HepG2 (cell line): Measurements from ENCODE around the gene BAG3. TPM values are rescaled to one million over a fixed set of nuclear protein-coding genes. Genes with fewer than 3 reads are reported as not detected.

Experiments
- ATAC-seq: fragments of 200-7000 bp; cut with Tn5 transposase; 3 replicates; pipeline ENCODE4 v1.9.1; 2020; ENCODE audit warnings: mild to moderate bottlenecking, moderate library complexity
- BruUV-seq: library from RNA; stranded (reverse); fragments of 400-500 nt; replicated peaks from 2 replicates; lab custom pipeline; 2021; lab: Mats Ljungman, UMichigan
- CTCF ChIA-PET: fragments of 300-600 bp; formaldehyde crosslinking; extraction: SDS; loops from one replicate; lab custom pipeline; 2021; ENCODE audit warnings: low total read pairs, inconsistent platforms, low intra/inter-chr PET ratio; lab: Yijun Ruan, JAX
- POLR2A ChIA-PET: fragments of 350-600 bp; sonication (Branson Sonifier 250); formaldehyde crosslinking; loops from one replicate; lab custom pipeline; 2020; ENCODE audit warnings: antibody characterized with exemption, inconsistent platforms; lab: Yijun Ruan, JAX
- DNase-seq: peaks from one replicate; pipeline ENCODE4 v3.0.0-alpha.2; 2015; ENCODE audit warnings: low spot score
- FAIRE-seq: peaks from 3 replicates; lab custom pipeline; 2011; peaks lifted over from hg19 to GRCh38; lab: Jason Lieb, UNC
- H2AFZ ChIP-seq: one replicate; pipeline ENCODE4 v1.6.1; 2011; ENCODE audit warnings: low read length, inconsistent platforms
- H3K27ac ChIP-seq: fragments of 300-600 bp; 3 replicates; pipeline ENCODE4 v1.8.0; 2011; ENCODE audit warnings: mixed run types, mild to moderate bottlenecking, mixed read lengths, low read length, inconsistent platforms; ENCODE audit not compliant: insufficient read depth; ENCODE audit errors: extremely low read length
- H3K27me3 ChIP-seq, 2 experiments: fragments of 200-600 bp in 1 of 2; 2 replicates in 1 of 2; 3 replicates in 1 of 2; pipeline versions ENCODE4 v1.6.0 to v1.8.0; 2011; ENCODE audit warnings: low read length in 2 of 2, mild to moderate bottlenecking in 2 of 2, moderate library complexity in 2 of 2, inconsistent platforms in 1 of 2; ENCODE audit not compliant: insufficient read depth in 2 of 2, control insufficient read depth in 1 of 2
- H3K36me3 ChIP-seq, 2 experiments: fragments of 200-600 bp in 1 of 2; replicated peaks in 1 of 2; 2 replicates in 1 of 2; 3 replicates in 1 of 2; pipeline versions ENCODE4 v1.5.1 to v1.8.0; 2011; ENCODE audit warnings: low read length in 2 of 2, inconsistent platforms in 1 of 2; ENCODE audit not compliant: insufficient read depth in 2 of 2, control insufficient read depth in 1 of 2
- H3K4me1 ChIP-seq: 2 replicates; pipeline ENCODE4 v1.5.1; 2012; ENCODE audit warnings: low read length, inconsistent platforms; ENCODE audit not compliant: insufficient read depth
- H3K4me2 ChIP-seq: 2 replicates; pipeline ENCODE4 v1.6.0; 2011; ENCODE audit warnings: low read depth, low read length, inconsistent platforms
- H3K4me3 ChIP-seq, 3 experiments: fragments of 200-600 bp in 1 of 3; sonication (generic), shearing (Covaris generic) in 1 of 3; replicated peaks in 1 of 3; 2 replicates each; pipeline ENCODE4 v1.5.1; 2011 to 2016; ENCODE audit warnings: low read length in 3 of 3, inconsistent platforms in 2 of 3, low read depth in 2 of 3, mild to moderate bottlenecking in 2 of 3, control low read depth in 1 of 3, mixed read lengths in 1 of 3; ENCODE audit not compliant: insufficient read depth in 1 of 3
- H3K79me2 ChIP-seq: one replicate; pipeline ENCODE4 v1.6.1; 2011; ENCODE audit warnings: low read length, inconsistent platforms; ENCODE audit not compliant: insufficient read depth
- H3K9ac ChIP-seq: 2 replicates; pipeline ENCODE4 v1.6.0; 2011; ENCODE audit warnings: mild to moderate bottlenecking, low read depth, low read length, inconsistent platforms; ENCODE audit not compliant: insufficient read depth
- H3K9me3 ChIP-seq: 2 replicates; pipeline ENCODE4 v1.5.1; 2012; ENCODE audit warnings: mild to moderate bottlenecking, low read length
- H4K20me1 ChIP-seq: 2 replicates; pipeline ENCODE4 v1.6.0; 2011; ENCODE audit warnings: inconsistent platforms, mild to moderate bottlenecking, low read length, moderate library complexity; ENCODE audit not compliant: insufficient read depth
- FOSL2 ChIP-seq: sonication (generic); formaldehyde crosslinking; IDR thresholded peaks from 2 replicates; pipeline ENCODE4 v1.4.0; 2020; ENCODE audit warnings: missing genetic modification reagents
- HDAC1 ChIP-seq: sonication (generic); formaldehyde crosslinking; IDR thresholded peaks from 2 replicates; pipeline ENCODE4 v1.5.1; 2020; ENCODE audit warnings: mild to moderate bottlenecking, missing genetic modification reagents
- JUND ChIP-seq: sonication (generic); formaldehyde crosslinking; IDR thresholded peaks from 2 replicates; pipeline ENCODE4 v1.8.0; 2022; ENCODE audit warnings: mild to moderate bottlenecking, missing genetic modification reagents
- MAFG ChIP-seq: sonication (generic); formaldehyde crosslinking; IDR thresholded peaks from 2 replicates; pipeline ENCODE4 v1.5.1; 2020; ENCODE audit warnings: mild to moderate bottlenecking, missing genetic modification reagents
- RFXANK ChIP-seq: IDR thresholded peaks from 2 replicates; pipeline ENCODE4 v1.6.1; 2016
- ZFX ChIP-seq: sonication (generic); formaldehyde crosslinking; IDR thresholded peaks from 2 replicates; pipeline ENCODE4 v1.4.0; 2020; ENCODE audit warnings: mild to moderate bottlenecking, low read depth, missing genetic modification reagents, moderate library complexity
- ZFY ChIP-seq: sonication (generic); formaldehyde crosslinking; IDR thresholded peaks from 2 replicates; pipeline ENCODE4 v1.4.0; 2020; ENCODE audit warnings: missing genetic modification reagents
- ZNF160 ChIP-seq: sonication (generic); formaldehyde crosslinking; IDR thresholded peaks from 2 replicates; pipeline ENCODE4 v1.8.0; 2022; ENCODE audit warnings: mild to moderate bottlenecking, inconsistent platforms, missing genetic modification reagents
- WGBS: methylation state at CpG from one replicate; pipeline ENCODE4 v1.1.6; 2017; ENCODE audit warnings: low lambda C conversion rate; 5-methylcytosine and 5-hydroxymethylcytosine counted together
- in situ Hi-C: cut with HindIII; loops from 2 replicates; pipeline ENCODE4 v1.10.0; 2017; ENCODE audit warnings: low pct_unique_long_range_greater_than_20kb; ENCODE audit not compliant: extremely low pct_ligation_motif_present
- intact Hi-C: fragments of 100-400 bp; cut with micrococcal nuclease; formaldehyde crosslinking; loops from one replicate; pipeline ENCODE4 v1.10.0; 2022; ENCODE audit not compliant: unreplicated experiment
- polyA plus RNA-seq, 8 experiments: library from polyadenylated mRNA; depleted of rRNA in 3 of 8; stranded (reverse) in 7 of 8; unstranded in 1 of 8; fragments of >200 nt; fragmentation: Illumina TruSeq in 4 of 8; extraction: Trizol in 4 of 8; gene quantifications; 2 replicates each; pipeline versions ENCODE4 v1.2.1 to v1.2.3, GENCODE V29; 2011 to 2016; ENCODE audit warnings: low read depth in 4 of 8, missing spikeins in 1 of 8, mixed read lengths in 1 of 8; ENCODE audit not compliant: insufficient read depth in 1 of 8
- total RNA-seq, 5 experiments: library from RNA; depleted of rRNA; stranded (reverse); fragments of >200 nt; fragmentation: Illumina TruSeq; extraction: Trizol; gene quantifications; 2 replicates each; pipeline ENCODE4 v1.2.3, GENCODE V29; 2016; ENCODE audit warnings: low read depth in 1 of 5
- TF ChIP-seq, protein P1 (sequence below): sonication (generic); formaldehyde crosslinking; IDR thresholded peaks from 2 replicates; pipeline ENCODE4 v1.5.1; 2020; ENCODE audit warnings: mild to moderate bottlenecking, missing genetic modification reagents, moderate library complexity
- TF ChIP-seq, protein P2 (sequence below): sonication (generic); formaldehyde crosslinking; conservative IDR thresholded peaks from 2 replicates; pipeline ENCODE4 v1.4.0; 2020; ENCODE audit warnings: missing genetic modification reagents
- TF ChIP-seq, protein P3 (sequence below): sonication (generic); formaldehyde crosslinking; IDR thresholded peaks from one replicate; pipeline ENCODE4 v1.5.1; 2020; ENCODE audit warnings: mild to moderate bottlenecking, missing genetic modification reagents; ENCODE audit errors: not compliant biosample characterization

BAG3 gene
- total and polyA plus RNA-seq, 2 of the 13 experiments (the other 11 are each of a cell fraction or from before 2014, with no cell fraction given), result 2.9 to 6.7 TPM

DNA sequence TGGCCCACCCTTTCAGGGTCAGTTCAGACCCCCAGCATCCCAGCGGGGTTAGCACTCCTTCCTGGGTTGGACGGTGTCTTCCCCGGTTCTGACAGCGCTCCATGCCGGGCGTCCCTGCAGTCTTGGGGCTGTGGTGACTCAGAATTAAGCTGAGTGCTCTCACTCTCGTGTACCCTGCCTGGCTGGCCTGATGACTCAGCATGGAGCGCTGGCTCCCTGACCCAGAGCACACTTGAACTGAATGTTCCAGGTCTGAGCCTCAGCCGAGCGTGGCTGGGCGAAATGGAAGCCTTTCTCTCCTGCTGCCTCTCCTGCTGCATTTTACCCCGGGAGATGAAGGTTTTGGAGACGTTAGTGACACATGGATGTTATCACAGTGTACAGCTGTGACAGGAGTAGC is 7.1 kb downstream of the BAG3 start:
- ChIA-PET POLR2A (interaction anchor here (1.0 to 1.4 kb wide), 2 partner anchors 41 to 61 kb away, joined by 3 read pairs; partner anchors contain the start of gene TIAL1), CTCF (no interaction called here)
- peak; percentile 90 for ATAC-seq
- Histone ChIP-seq H3K9me3 (no peaks in the 10 kb centered on the region), H3K27me3 (no peaks in the 10 kb centered on the region), H3K36me3 (peaks cover 16 to 37% of the 10 kb centered on the region in 2 experiments; a peak in 4 of 5 replicates), H3K79me2 (peaks cover 93% of the 10 kb centered on the region), H2AFZ (no peak overlapping the region), H3K4me1 (peaks cover 75% of the 10 kb centered on the region), H3K9ac (peak overlapping the region; percentile 35), H3K4me3 (0 out of 6 replicates have a peak overlapping the region, but pooled peaks of 1 of the 3 experiments have one; percentile 5), H3K27ac (peak overlapping the region; percentile 49), H3K4me2 (peak overlapping the region; percentile 36), H4K20me1 (peaks cover 29% of the 10 kb centered on the region)
- DNase-seq, result peak; percentile 63
- peak; percentile 30 for FAIRE-seq
- 64% methylated on average over 11 of the region's 13 CpGs for WGBS
- BruUV-seq, result no TSS peak
- intact Hi-C loops (no loop called here), in situ Hi-C loops (no loop called here)
- peak; percentile 19; the same call in 1 of the 2 replicates for TF ChIP-seq ZFX (CRISPR knock-in tag)
- 0 out of 2 replicates have a peak, but pooled peaks have one; percentile 29 for TF ChIP-seq ZFY (CRISPR knock-in tag)
- peak; percentile 41; the same call in 1 of the 2 replicates for TF ChIP-seq JUND
- TF ChIP-seq MAFG (CRISPR knock-in tag), result peak; percentile 92
- TF ChIP-seq, protein P1, sequence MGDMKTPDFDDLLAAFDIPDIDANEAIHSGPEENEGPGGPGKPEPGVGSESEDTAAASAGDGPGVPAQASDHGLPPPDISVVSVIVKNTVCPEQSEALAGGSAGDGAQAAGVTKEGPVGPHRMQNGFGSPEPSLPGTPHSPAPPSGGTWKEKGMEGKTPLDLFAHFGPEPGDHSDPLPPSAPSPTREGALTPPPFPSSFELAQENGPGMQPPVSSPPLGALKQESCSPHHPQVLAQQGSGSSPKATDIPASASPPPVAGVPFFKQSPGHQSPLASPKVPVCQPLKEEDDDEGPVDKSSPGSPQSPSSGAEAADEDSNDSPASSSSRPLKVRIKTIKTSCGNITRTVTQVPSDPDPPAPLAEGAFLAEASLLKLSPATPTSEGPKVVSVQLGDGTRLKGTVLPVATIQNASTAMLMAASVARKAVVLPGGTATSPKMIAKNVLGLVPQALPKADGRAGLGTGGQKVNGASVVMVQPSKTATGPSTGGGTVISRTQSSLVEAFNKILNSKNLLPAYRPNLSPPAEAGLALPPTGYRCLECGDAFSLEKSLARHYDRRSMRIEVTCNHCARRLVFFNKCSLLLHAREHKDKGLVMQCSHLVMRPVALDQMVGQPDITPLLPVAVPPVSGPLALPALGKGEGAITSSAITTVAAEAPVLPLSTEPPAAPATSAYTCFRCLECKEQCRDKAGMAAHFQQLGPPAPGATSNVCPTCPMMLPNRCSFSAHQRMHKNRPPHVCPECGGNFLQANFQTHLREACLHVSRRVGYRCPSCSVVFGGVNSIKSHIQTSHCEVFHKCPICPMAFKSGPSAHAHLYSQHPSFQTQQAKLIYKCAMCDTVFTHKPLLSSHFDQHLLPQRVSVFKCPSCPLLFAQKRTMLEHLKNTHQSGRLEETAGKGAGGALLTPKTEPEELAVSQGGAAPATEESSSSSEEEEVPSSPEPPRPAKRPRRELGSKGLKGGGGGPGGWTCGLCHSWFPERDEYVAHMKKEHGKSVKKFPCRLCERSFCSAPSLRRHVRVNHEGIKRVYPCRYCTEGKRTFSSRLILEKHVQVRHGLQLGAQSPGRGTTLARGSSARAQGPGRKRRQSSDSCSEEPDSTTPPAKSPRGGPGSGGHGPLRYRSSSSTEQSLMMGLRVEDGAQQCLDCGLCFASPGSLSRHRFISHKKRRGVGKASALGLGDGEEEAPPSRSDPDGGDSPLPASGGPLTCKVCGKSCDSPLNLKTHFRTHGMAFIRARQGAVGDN, result peak; percentile 84
- peak; percentile 96 for TF ChIP-seq FOSL2
- TF ChIP-seq ZNF160 (CRISPR knock-in tag), result no peak
- peak; percentile 36; the same call in 1 of the 2 replicates for TF ChIP-seq HDAC1
- TF ChIP-seq, protein P2, sequence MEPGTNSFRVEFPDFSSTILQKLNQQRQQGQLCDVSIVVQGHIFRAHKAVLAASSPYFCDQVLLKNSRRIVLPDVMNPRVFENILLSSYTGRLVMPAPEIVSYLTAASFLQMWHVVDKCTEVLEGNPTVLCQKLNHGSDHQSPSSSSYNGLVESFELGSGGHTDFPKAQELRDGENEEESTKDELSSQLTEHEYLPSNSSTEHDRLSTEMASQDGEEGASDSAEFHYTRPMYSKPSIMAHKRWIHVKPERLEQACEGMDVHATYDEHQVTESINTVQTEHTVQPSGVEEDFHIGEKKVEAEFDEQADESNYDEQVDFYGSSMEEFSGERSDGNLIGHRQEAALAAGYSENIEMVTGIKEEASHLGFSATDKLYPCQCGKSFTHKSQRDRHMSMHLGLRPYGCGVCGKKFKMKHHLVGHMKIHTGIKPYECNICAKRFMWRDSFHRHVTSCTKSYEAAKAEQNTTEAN (CRISPR knock-in tag), result peak; percentile 61; the same call in 1 of the 2 replicates
- TF ChIP-seq, protein P3, sequence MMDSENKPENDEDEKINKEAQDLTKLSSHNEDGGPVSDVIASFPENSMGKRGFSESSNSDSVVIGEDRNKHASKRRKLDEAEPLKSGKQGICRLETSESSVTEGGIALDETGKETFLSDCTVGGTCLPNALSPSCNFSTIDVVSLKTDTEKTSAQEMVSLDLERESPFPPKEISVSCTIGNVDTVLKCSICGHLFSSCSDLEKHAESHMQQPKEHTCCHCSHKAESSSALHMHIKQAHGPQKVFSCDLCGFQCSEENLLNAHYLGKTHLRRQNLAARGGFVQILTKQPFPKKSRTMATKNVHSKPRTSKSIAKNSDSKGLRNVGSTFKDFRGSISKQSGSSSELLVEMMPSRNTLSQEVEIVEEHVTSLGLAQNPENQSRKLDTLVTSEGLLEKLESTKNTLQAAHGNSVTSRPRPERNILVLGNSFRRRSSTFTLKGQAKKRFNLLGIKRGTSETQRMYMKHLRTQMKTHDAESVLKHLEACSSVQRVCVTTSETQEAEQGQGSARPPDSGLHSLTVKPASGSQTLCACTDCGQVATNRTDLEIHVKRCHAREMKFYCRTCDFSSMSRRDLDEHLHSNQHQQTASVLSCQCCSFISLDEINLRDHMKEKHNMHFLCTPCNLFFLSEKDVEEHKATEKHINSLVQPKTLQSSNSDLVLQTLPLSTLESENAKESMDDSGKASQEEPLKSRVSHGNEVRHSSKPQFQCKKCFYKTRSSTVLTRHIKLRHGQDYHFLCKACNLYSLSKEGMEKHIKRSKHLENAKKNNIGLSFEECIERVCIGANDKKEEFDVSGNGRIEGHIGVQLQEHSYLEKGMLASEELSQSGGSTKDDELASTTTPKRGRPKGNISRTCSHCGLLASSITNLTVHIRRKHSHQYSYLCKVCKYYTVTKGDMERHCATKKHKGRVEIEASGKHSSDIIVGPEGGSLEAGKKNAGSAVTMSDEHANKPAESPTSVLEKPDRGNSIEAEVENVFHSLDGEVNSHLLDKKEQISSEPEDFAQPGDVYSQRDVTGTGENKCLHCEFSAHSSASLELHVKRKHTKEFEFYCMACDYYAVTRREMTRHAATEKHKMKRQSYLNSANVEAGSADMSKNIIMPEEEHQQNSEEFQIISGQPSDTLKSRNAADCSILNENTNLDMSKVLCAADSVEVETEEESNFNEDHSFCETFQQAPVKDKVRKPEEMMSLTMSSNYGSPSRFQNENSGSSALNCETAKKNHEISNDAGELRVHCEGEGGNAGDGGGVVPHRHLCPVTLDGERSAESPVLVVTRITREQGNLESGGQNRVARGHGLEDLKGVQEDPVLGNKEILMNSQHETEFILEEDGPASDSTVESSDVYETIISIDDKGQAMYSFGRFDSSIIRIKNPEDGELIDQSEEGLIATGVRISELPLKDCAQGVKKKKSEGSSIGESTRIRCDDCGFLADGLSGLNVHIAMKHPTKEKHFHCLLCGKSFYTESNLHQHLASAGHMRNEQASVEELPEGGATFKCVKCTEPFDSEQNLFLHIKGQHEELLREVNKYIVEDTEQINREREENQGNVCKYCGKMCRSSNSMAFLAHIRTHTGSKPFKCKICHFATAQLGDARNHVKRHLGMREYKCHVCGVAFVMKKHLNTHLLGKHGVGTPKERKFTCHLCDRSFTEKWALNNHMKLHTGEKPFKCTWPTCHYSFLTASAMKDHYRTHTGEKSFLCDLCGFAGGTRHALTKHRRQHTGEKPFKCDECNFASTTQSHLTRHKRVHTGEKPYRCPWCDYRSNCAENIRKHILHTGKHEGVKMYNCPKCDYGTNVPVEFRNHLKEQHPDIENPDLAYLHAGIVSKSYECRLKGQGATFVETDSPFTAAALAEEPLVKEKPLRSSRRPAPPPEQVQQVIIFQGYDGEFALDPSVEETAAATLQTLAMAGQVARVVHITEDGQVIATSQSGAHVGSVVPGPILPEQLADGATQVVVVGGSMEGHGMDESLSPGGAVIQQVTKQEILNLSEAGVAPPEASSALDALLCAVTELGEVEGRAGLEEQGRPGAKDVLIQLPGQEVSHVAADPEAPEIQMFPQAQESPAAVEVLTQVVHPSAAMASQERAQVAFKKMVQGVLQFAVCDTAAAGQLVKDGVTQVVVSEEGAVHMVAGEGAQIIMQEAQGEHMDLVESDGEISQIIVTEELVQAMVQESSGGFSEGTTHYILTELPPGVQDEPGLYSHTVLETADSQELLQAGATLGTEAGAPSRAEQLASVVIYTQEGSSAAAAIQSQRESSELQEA, result peak; percentile 41
- no peak for TF ChIP-seq RFXANK (CRISPR knock-in tag)
